ENCODE measurements around the gene NOS1AP.
A peak's percentile ranks its signal among the peaks of the same experiment; 100 is the strongest.

The NOS1AP gene

DNA sequence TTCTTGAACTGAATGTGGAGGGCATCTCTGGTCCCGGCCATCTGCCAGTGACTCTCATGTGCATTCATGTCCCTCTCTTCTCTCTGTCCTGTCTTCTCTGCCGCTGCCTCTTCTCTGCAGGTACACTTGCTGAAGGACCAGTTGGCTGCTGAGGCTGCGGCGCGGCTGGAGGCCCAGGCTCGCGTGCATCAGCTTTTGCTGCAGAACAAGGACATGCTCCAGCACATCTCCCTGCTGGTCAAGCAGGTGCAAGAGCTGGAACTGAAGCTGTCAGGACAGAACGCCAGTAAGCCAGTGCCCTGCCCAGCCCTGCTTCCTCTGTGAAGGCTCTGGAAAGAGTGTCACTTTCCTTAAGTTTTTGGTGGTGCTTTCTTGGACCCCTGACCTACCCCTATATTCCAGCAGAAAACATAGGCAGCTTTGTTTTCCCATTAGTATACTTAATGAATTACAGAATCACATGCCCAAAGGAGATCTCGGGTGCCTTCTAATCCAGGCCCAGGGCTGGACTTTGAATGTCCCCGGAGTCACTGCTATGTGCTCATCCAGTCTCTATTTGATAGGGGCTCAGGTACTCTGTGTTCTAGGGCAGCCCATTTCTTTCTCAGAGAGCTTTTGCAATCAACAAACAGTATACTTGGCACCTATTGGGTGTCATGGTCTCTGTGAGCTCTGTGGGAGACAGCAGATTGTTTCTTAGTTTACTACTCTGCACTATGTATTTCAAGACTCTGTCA is 296.0 kb downstream of the NOS1AP start:
- WGBS, 2 experiments (ENCODE audit: insufficient coverage in 2 of 2): 97 to 98% methylated on average over 8 to 10 of the region's 10 CpGs
- Histone ChIP-seq H3K36me3 (ENCODE audit: control insufficient read depth, insufficient read depth, low read length) (peaks cover 6% of the 10 kb centered on the region), H3K4me3 (ENCODE audit: extremely low read depth, insufficient read depth, low read length, poor library complexity, severe bottlenecking) (no peak overlapping the region), H3K9me3 (ENCODE audit: control insufficient read depth, low read length) (no peaks in the 10 kb centered on the region), H3K4me1 (ENCODE audit: control insufficient read depth, insufficient read depth, low read length, poor library complexity, severe bottlenecking) (peaks cover 4% of the 10 kb centered on the region), H3K27ac (ENCODE audit: low read depth, low read length, severe bottlenecking) (no peak overlapping the region)

DNA sequence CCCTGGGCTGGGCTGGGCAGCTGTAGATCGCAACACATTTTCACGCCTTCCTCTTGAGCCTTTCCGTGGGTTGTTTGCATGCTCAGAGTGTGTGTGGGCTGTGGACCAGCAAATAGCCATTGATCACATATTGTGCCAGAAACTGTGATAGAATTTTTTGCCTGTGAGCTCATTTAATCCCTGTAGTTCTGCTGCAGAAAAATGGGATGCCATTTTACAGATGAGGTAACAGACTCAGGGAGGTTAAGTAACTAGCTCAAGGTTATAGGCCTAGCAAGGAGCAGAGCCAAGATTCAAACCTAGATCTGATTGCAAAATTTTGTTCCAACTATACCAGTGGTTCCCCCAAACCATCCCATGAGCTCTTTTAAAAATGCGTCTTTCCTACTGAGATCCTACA is 296.7 kb downstream of the NOS1AP start:
- Histone ChIP-seq H3K4me1 (ENCODE audit: control insufficient read depth, insufficient read depth, low read length, poor library complexity, severe bottlenecking) (peaks cover 4% of the 10 kb centered on the region), H3K36me3 (ENCODE audit: control insufficient read depth, insufficient read depth, low read length) (peaks cover 6% of the 10 kb centered on the region), H3K4me3 (ENCODE audit: extremely low read depth, insufficient read depth, low read length, poor library complexity, severe bottlenecking) (no peak overlapping the region), H3K27ac (ENCODE audit: low read depth, low read length, severe bottlenecking) (no peak overlapping the region), H3K9me3 (ENCODE audit: control insufficient read depth, low read length) (no peaks in the 10 kb centered on the region)
- 50% methylated on average over 2 of the region's 4 CpGs; no CpG with 5 or more reads in 1 of the 2 experiments for WGBS, 2 experiments (ENCODE audit: insufficient coverage in 2 of 2)

DNA sequence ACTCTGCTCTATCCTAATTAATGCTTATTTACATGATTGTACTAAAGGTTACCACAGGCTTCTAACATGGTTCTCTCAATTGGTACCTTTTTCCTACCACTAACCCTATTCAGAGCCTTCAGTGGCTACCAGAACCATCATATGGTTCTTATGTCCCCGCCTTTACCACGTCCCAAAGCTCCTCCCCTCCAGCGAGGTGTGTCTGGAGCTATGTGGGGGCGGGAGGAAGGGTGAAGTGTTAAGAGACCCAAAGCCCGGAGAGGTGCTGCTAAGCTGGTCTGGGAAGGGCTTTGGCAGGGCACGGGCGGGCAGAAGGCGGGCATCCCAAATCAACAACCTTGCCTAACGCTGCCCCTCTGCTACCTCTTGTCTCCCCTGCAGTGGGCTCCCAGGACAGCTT is 297.2 kb downstream of the NOS1AP start:
- H3K36me3 ChIP-seq (ENCODE audit: control insufficient read depth, insufficient read depth, low read length): peaks cover 6% of the 10 kb centered on the region
- no peak overlapping the region for H3K27ac ChIP-seq (ENCODE audit: low read depth, low read length, severe bottlenecking)
- no peak overlapping the region for H3K4me3 ChIP-seq (ENCODE audit: extremely low read depth, insufficient read depth, low read length, poor library complexity, severe bottlenecking)
- H3K4me1 ChIP-seq (ENCODE audit: control insufficient read depth, insufficient read depth, low read length, poor library complexity, severe bottlenecking): peaks cover 7% of the 10 kb centered on the region
- 91 to 100% methylated on average over 4 of the region's 9 CpGs for WGBS, 2 experiments (ENCODE audit: insufficient coverage in 2 of 2)
- no peaks in the 10 kb centered on the region for H3K9me3 ChIP-seq (ENCODE audit: control insufficient read depth, low read length)

DNA sequence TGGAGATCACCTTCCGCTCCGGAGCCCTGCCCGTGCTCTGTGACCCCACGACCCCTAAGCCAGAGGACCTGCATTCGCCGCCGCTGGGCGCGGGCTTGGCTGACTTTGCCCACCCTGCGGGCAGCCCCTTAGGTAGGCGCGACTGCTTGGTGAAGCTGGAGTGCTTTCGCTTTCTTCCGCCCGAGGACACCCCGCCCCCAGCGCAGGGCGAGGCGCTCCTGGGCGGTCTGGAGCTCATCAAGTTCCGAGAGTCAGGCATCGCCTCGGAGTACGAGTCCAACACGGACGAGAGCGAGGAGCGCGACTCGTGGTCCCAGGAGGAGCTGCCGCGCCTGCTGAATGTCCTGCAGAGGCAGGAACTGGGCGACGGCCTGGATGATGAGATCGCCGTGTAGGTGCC is 297.6 kb downstream of the NOS1AP start:
- Histone ChIP-seq H3K4me3 (ENCODE audit: extremely low read depth, insufficient read depth, low read length, poor library complexity, severe bottlenecking) (no peak overlapping the region), H3K27ac (ENCODE audit: low read depth, low read length, severe bottlenecking) (no peak overlapping the region), H3K4me1 (ENCODE audit: control insufficient read depth, insufficient read depth, low read length, poor library complexity, severe bottlenecking) (peaks cover 10% of the 10 kb centered on the region), H3K9me3 (ENCODE audit: control insufficient read depth, low read length) (no peaks in the 10 kb centered on the region), H3K36me3 (ENCODE audit: control insufficient read depth, insufficient read depth, low read length) (peaks cover 6% of the 10 kb centered on the region)
- 98% methylated on average over 26 to 36 of the region's 36 CpGs for WGBS, 2 experiments (ENCODE audit: insufficient coverage in 2 of 2)

DNA sequence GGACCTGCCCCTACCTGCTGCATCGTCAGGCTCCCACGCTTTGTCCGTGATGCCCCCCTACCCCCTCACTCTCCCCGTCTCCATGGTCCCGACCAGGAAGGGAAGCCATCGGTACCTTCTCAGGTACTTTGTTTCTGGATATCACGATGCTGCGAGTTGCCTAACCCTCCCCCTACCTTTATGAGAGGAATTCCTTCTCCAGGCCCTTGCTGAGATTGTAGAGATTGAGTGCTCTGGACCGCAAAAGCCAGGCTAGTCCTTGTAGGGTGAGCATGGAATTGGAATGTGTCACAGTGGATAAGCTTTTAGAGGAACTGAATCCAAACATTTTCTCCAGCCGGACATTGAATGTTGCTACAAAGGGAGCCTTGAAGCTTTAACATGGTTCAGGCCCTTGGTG is 298.3 kb downstream of the NOS1AP start:
- H3K36me3 ChIP-seq (ENCODE audit: control insufficient read depth, insufficient read depth, low read length): peaks cover 6% of the 10 kb centered on the region
- peak overlapping the region; percentile 23 for H3K27ac ChIP-seq (ENCODE audit: low read depth, low read length, severe bottlenecking)
- no peak overlapping the region for H3K4me3 ChIP-seq (ENCODE audit: extremely low read depth, insufficient read depth, low read length, poor library complexity, severe bottlenecking)
- no peaks in the 10 kb centered on the region for H3K9me3 ChIP-seq (ENCODE audit: control insufficient read depth, low read length)
- peaks cover 10% of the 10 kb centered on the region for H3K4me1 ChIP-seq (ENCODE audit: control insufficient read depth, insufficient read depth, low read length, poor library complexity, severe bottlenecking)
- 89 to 92% methylated on average over 7 to 8 of the region's 10 CpGs for WGBS, 2 experiments (ENCODE audit: insufficient coverage in 2 of 2)

DNA sequence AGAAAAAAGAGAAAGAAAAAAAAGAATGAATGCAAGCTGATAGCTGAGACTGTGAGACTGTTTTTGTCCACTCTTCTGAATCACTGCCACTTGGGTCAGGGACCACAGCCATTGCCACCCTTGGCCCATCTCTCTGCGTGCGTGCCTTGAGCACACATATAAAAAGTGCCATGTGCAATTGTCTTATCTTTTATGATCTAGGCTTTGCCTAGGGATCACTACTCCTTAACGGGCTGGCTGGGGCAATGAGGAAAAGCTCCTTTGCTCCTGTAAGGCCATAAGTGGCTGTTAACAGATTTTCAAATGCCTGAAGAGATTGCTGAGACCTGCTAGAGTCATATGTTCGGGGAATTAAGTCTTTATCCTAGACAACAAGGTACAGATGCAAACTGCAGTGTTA is 299.0 kb downstream of the NOS1AP start:
- H3K27ac ChIP-seq (ENCODE audit: low read depth, low read length, severe bottlenecking): peak overlapping the region; percentile 23
- no peak overlapping the region for H3K4me3 ChIP-seq (ENCODE audit: extremely low read depth, insufficient read depth, low read length, poor library complexity, severe bottlenecking)
- no peaks in the 10 kb centered on the region for H3K9me3 ChIP-seq (ENCODE audit: control insufficient read depth, low read length)
- peaks cover 6% of the 10 kb centered on the region for H3K36me3 ChIP-seq (ENCODE audit: control insufficient read depth, insufficient read depth, low read length)
- H3K4me1 ChIP-seq (ENCODE audit: control insufficient read depth, insufficient read depth, low read length, poor library complexity, severe bottlenecking): peaks cover 13% of the 10 kb centered on the region
- 63 to 73% methylated on average over 4 of the region's 4 CpGs for WGBS, 2 experiments (ENCODE audit: insufficient coverage in 2 of 2)

DNA sequence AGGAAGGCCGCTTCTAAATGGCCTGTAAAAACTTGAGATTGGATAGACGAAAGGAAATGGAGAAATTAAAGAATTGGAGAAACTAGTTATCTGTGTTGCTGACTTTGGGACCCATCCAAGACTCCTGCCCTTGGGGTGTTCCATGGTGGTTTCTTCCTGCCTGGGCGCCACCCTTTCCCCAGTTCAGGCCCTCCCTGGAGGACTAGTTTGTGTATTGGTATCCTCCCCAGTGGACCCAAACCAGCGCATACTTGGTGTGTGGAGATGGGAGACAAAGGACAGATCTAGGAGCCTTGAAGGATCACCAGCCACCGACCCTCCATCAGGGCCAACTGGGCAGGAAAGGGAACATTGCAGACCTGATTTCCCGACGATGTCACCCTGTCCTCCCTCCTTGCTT is 300.1 kb downstream of the NOS1AP start:
- no peaks in the 10 kb centered on the region for H3K9me3 ChIP-seq (ENCODE audit: control insufficient read depth, low read length)

DNA sequence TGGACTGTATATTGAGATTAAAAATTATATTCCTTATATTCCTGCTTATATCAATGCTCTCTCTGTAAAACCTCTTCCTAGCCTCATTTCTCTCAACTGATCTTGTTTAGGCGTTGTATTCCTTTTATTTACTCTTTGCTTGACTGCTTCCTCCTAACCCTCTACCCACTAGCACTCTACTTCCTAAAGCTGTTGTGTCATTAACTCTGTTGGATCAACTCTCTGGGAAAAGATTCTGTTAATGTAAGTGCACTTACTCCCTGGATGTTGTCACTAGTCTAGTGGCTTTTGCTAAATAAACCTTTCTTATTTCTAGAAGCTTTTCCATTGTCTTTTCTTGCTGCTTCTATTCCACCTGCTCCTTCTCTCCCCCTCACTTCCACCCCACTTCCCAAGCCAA is 300.7 kb downstream of the NOS1AP start:
- peaks cover 6% of the 10 kb centered on the region for H3K36me3 ChIP-seq (ENCODE audit: control insufficient read depth, insufficient read depth, low read length)
- 100% methylated on average over 1 of the region's 1 CpG for WGBS, 2 experiments (ENCODE audit: insufficient coverage in 2 of 2)
- no peak overlapping the region for H3K4me3 ChIP-seq (ENCODE audit: extremely low read depth, insufficient read depth, low read length, poor library complexity, severe bottlenecking)

More for the DNA sequence above, 300.1 kb downstream of the NOS1AP start:
- peaks cover 22% of the 10 kb centered on the region for H3K4me1 ChIP-seq (ENCODE audit: control insufficient read depth, insufficient read depth, low read length, poor library complexity, severe bottlenecking)
- peaks cover 6% of the 10 kb centered on the region for H3K36me3 ChIP-seq (ENCODE audit: control insufficient read depth, insufficient read depth, low read length)
- H3K4me3 ChIP-seq (ENCODE audit: extremely low read depth, insufficient read depth, low read length, poor library complexity, severe bottlenecking): no peak overlapping the region
- H3K27ac ChIP-seq (ENCODE audit: low read depth, low read length, severe bottlenecking): no peak overlapping the region
- WGBS, 2 experiments (ENCODE audit: insufficient coverage in 2 of 2): 93 to 94% methylated on average over 6 of the region's 7 CpGs

DNA sequence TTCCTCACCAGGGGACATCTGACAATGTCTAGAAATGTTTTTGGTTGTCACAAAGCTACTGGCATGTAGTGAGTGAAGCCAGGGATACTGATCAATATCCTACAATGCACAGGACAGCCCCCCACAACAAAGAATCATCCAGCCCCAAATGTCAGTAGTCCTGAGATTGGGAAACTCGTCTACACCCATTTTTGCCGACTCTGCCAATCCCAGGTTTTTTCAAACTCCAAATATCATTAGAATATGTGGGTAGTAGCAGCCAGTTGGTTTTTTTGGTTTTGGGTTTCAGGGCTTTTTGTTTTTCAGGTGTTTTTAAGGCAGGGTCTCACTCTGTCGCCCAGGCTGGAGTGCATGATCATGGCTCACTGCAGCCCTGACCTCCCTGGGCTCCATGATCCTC is 301.2 kb downstream of the NOS1AP start:
- Histone ChIP-seq H3K4me1 (ENCODE audit: control insufficient read depth, insufficient read depth, low read length, poor library complexity, severe bottlenecking) (peaks cover 22% of the 10 kb centered on the region), H3K9me3 (ENCODE audit: control insufficient read depth, low read length) (no peaks in the 10 kb centered on the region), H3K27ac (ENCODE audit: low read depth, low read length, severe bottlenecking) (no peak overlapping the region), H3K36me3 (ENCODE audit: control insufficient read depth, insufficient read depth, low read length) (peaks cover 5% of the 10 kb centered on the region), H3K4me3 (ENCODE audit: extremely low read depth, insufficient read depth, low read length, poor library complexity, severe bottlenecking) (no peak overlapping the region)
- WGBS, 2 experiments (ENCODE audit: insufficient coverage in 2 of 2): no CpG with 5 or more reads among the region's 3 CpGs

More for the DNA sequence above, 300.7 kb downstream of the NOS1AP start:
- Histone ChIP-seq H3K9me3 (ENCODE audit: control insufficient read depth, low read length) (no peaks in the 10 kb centered on the region), H3K27ac (ENCODE audit: low read depth, low read length, severe bottlenecking) (no peak overlapping the region), H3K4me1 (ENCODE audit: control insufficient read depth, insufficient read depth, low read length, poor library complexity, severe bottlenecking) (peaks cover 22% of the 10 kb centered on the region)

DNA sequence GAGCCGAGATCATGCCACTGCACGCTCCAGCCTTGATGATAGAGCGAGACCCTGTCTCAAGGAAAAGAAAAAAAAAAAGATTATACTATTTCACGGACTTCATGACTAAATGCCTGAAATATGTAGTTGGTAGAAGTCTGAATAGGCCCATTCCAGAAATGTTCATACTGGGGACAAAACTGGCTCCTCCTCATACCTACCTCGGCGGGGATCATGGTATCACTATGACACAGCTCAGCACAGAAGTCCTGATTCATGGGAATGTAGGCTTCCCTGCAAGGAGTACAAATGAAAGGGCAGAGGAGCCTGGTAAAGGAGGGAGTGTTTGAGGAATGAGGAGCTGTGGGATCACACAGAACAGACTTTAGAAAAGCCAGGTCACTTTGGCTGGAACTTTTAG is 302.1 kb downstream of the NOS1AP start:
- Histone ChIP-seq H3K36me3 (ENCODE audit: control insufficient read depth, insufficient read depth, low read length) (peaks cover 2% of the 10 kb centered on the region), H3K27ac (ENCODE audit: low read depth, low read length, severe bottlenecking) (no peak overlapping the region), H3K4me3 (ENCODE audit: extremely low read depth, insufficient read depth, low read length, poor library complexity, severe bottlenecking) (no peak overlapping the region), H3K4me1 (ENCODE audit: control insufficient read depth, insufficient read depth, low read length, poor library complexity, severe bottlenecking) (peaks cover 22% of the 10 kb centered on the region), H3K9me3 (ENCODE audit: control insufficient read depth, low read length) (no peaks in the 10 kb centered on the region)
- WGBS, 2 experiments (ENCODE audit: insufficient coverage in 2 of 2): no CpG with 5 or more reads among the region's 6 CpGs
